Fibroblast of villous mesenchyme (primary cell): Measurements from ENCODE around the gene MTMR8. TPM values are rescaled to one million over a fixed set of nuclear protein-coding genes. Genes with fewer than 3 reads are reported as not detected.

Experiments used
- DNase-seq: peaks from one replicate; pipeline ENCODE4 v3.0.0-alpha.2; 2010; ENCODE audit warnings: low read depth
- H3K4me3 ChIP-seq: 2 replicates; pipeline ENCODE4 v1.5.1; 2011; ENCODE audit warnings: low read depth, mild to moderate bottlenecking, low read length
- CTCF ChIP-seq: IDR thresholded peaks from 2 replicates; pipeline ENCODE4 v1.5.1; 2012; ENCODE audit warnings: low read depth, mild to moderate bottlenecking, low read length; ENCODE audit not compliant: insufficient read depth
- total RNA-seq: library from RNA; depleted of rRNA; stranded (reverse); fragments of >200 nt; gene quantifications from 2 replicates; pipeline ENCODE4 v1.2.3, GENCODE V29; 2012

MTMR8 gene
- total RNA-seq, 1 donor: 0.43 TPM

DNA sequence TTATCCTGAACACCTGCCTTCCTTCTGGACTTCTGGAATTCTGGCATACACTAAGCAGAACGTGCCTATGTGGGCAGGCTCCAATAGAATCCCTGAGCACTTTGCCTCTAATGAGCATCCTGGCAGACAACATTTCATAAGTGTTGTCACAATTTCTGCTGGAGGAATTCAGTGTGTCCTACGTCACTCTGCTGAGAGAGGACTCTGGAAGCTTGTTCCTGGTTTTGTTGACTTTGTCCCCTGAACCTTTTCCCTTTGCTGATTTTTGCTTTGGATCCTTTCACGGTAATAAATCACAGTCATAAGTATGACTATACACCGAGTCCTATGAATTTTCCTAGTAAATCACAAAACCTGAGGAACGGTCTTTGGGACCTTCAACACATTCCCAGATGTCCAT, 43.2 kb downstream of the MTMR8 start:
- no peak overlapping the region for H3K4me3 ChIP-seq
- no peak for DNase-seq
- TF ChIP-seq CTCF: no peak

DNA sequence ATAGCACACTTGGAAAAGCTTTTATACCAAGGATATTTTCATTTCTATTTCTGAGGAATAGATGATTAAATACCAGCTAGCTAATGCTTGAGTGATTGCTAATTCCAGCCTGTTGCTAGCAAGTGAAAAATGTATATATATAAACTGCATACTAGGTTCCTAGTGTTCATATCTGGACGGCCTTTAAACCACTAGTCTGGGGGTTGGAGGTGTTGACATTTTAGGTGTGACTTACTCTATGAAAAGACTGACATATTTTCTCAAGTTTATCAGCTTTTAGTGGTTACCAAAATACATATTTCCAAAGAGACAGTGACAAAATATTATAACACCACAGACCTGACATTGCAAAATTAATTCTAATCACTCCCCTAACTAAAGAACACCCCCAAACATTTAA, 44.7 kb downstream of the MTMR8 start:
- no peak for TF ChIP-seq CTCF
- no peak for DNase-seq
- H3K4me3 ChIP-seq: no peak overlapping the region

GRCh38 chrX:64350047-64350446, 45.2 kb downstream of the MTMR8 start:
- H3K4me3 ChIP-seq: no peak overlapping the region
- DNase-seq: no peak
- TF ChIP-seq CTCF: no peak

GRCh38 chrX:64342811-64343210, 52.4 kb downstream of the MTMR8 start:
- H3K4me3 ChIP-seq: no peak overlapping the region
- TF ChIP-seq CTCF: no peak
- DNase-seq: no peak

GRCh38 chrX:64338296-64338695, 57.0 kb downstream of the MTMR8 start:
- no peak for DNase-seq
- TF ChIP-seq CTCF: no peak
- no peak overlapping the region for H3K4me3 ChIP-seq

- H3K4me3 ChIP-seq: no peak overlapping the region
- DNase-seq: no peak
Observed at GRCh38 chrX:64334467-64334866, 60.8 kb downstream of the MTMR8 start.

GRCh38 chrX:64330284-64330683, 65.0 kb downstream of the MTMR8 start:
- no peak overlapping the region for H3K4me3 ChIP-seq
- TF ChIP-seq CTCF: no peak
- DNase-seq: no peak

More at GRCh38 chrX:64334467-64334866, 60.8 kb downstream of the MTMR8 start:
- no peak for TF ChIP-seq CTCF
